GM19238 (cell line): ENCODE results near the gene MED27.

ENCODE experiments used
- DNase-seq: peaks from one replicate; pipeline ENCODE4 v3.0.0; 2011; ENCODE audit warnings: low spot score; ENCODE audit not compliant: insufficient read length

The MED27 gene

GRCh38 chr9:131862261-131862660 is 217.4 kb downstream of the MED27 start:
- no peak for DNase-seq

- DNase-seq = no peak
Observed at GRCh38 chr9:131860430-131860829, 219.2 kb downstream of the MED27 start.

GRCh38 chr9:131858147-131858546 is 221.5 kb downstream of the MED27 start:
- DNase-seq = no peak

GRCh38 chr9:131856105-131856504 is 223.6 kb downstream of the MED27 start:
- DNase-seq = no peak

GRCh38 chr9:131854896-131855613 is 224.6 kb downstream of the MED27 start:
- no peak for DNase-seq

GRCh38 chr9:131854334-131854733 is 225.3 kb downstream of the MED27 start:
- no peak for DNase-seq

- DNase-seq = no peak
Observed at GRCh38 chr9:131853434-131853833, 226.2 kb downstream of the MED27 start.

- no peak for DNase-seq
Observed at GRCh38 chr9:131851414-131851813, 228.3 kb downstream of the MED27 start.

- DNase-seq = no peak
Observed at GRCh38 chr9:131849391-131849790, 230.3 kb downstream of the MED27 start.

- no peak for DNase-seq
Observed at GRCh38 chr9:131848570-131849160, 231.0 kb downstream of the MED27 start.

- no peak for DNase-seq
Observed at GRCh38 chr9:131847665-131848354, 231.9 kb downstream of the MED27 start.

GRCh38 chr9:131845305-131846298 is 234.1 kb downstream of the MED27 start:
- DNase-seq = no peak

GRCh38 chr9:131844745-131845118 is 234.9 kb downstream of the MED27 start:
- DNase-seq = no peak

- no peak for DNase-seq
Observed at GRCh38 chr9:131843989-131844744, 235.5 kb downstream of the MED27 start.

- no peak for DNase-seq
Observed at GRCh38 chr9:131841765-131842318, 237.8 kb downstream of the MED27 start.

GRCh38 chr9:131840751-131841702 is 238.6 kb downstream of the MED27 start:
- DNase-seq = no peak

- no peak for DNase-seq
Observed at GRCh38 chr9:131840220-131840619, 239.4 kb downstream of the MED27 start.

- no peak for DNase-seq
Observed at GRCh38 chr9:131839281-131840084, 240.2 kb downstream of the MED27 start.
